GM13977 (cell line): ENCODE measurements around the gene AKT1S1.
"Not testable (repeated sequence)": the region's sequence is repeated elsewhere in the genome, so short reads cannot be mapped to it uniquely, and the experiment has no call there.

Experiments
- DNase-seq: peaks from one replicate; pipeline ENCODE4 v3.0.0; 2012; ENCODE audit warnings: low spot score
- CTCF ChIP-seq: IDR thresholded peaks from 2 replicates; pipeline ENCODE4 v1.5.1; 2012; ENCODE audit warnings: mild to moderate bottlenecking, control low read depth; ENCODE audit not compliant: insufficient read depth; ENCODE audit errors: extremely low read depth, missing control alignments
- in situ Hi-C: fragments of 300-500 bp; cut with MboI; formaldehyde crosslinking; loops from one replicate; pipeline ENCODE4 v1.12.0; 2022; ENCODE audit warnings: low sequenced_read_pairs, low pct_unique_long_range_greater_than_20kb, mixed read lengths, inconsistent platforms; ENCODE audit not compliant: unreplicated experiment

AKT1S1 gene

GRCh38 chr19:49829721-49830120 lies 47.4 kb downstream of the AKT1S1 start:
- no peak for DNase-seq
- no peak for TF ChIP-seq CTCF
- in situ Hi-C loops = no loop called here

GRCh38 chr19:49829200-49829599 lies 48.0 kb downstream of the AKT1S1 start:
- TF ChIP-seq CTCF = no peak
- no peak for DNase-seq
- in situ Hi-C loops = no loop called here

- TF ChIP-seq CTCF = no peak
- in situ Hi-C loops = no loop called here
- no peak for DNase-seq
Observed at GRCh38 chr19:49827034-49827433, 50.1 kb downstream of the AKT1S1 start.

- no peak for TF ChIP-seq CTCF
- in situ Hi-C loops = no loop called here
- DNase-seq = no peak
Observed at GRCh38 chr19:49824662-49825061, 52.5 kb downstream of the AKT1S1 start.

GRCh38 chr19:49823472-49823871 lies 53.7 kb downstream of the AKT1S1 start:
- in situ Hi-C loops = no loop called here
- TF ChIP-seq CTCF = no peak
- no peak for DNase-seq

GRCh38 chr19:49820125-49820524 lies 57.0 kb downstream of the AKT1S1 start:
- DNase-seq = no peak
- in situ Hi-C loops = no loop called here
- TF ChIP-seq CTCF = no peak

- DNase-seq, in situ Hi-C loops: not testable (repeated sequence)
Observed at GRCh38 chr19:49819452-49820115, 57.6 kb downstream of the AKT1S1 start.
